ENCODE results near the gene CUEDC2.

DNA sequence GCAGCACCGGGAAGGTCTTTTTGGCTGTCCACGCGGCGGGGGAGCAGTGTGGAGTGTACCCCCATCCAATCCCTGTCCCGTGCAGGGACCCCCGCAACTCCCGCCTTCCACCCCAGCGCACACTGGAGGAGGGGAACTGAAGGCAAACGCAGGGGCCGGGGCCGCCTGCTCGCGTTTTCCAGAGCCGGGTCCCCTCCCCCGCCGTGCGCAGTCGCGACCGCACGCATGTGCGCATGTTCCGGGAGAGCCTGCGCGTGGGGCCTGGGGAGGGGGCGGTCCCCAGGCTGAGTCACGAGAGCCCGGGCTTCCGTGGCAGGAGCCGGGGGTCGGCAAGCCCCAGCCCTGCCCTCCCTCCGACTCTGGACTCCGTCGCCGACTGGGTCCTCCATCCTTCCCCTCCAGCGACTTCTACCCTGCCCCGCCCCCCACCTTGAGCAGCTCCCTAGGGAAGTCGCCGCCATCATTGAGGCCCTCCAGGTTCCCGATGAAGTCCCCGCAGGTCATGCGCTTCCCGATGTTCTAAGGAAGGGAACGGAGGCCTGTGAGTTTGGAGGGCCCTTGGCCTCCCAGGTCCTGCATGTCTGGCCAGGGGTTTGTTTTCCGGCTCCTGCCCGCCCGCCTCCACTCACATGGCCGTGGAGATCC is 21.8 kb downstream of the CUEDC2 start:
- TF ChIP-seq POLR2A (IDR thresholded peaks at IDR 0.05) (no peak), EP300 (IDR thresholded peaks at IDR 0.05) (no peak), POLR2AphosphoS5 (IDR thresholded peaks at IDR 0.05) (no peak)
- TF ChIP-seq, protein P1, sequence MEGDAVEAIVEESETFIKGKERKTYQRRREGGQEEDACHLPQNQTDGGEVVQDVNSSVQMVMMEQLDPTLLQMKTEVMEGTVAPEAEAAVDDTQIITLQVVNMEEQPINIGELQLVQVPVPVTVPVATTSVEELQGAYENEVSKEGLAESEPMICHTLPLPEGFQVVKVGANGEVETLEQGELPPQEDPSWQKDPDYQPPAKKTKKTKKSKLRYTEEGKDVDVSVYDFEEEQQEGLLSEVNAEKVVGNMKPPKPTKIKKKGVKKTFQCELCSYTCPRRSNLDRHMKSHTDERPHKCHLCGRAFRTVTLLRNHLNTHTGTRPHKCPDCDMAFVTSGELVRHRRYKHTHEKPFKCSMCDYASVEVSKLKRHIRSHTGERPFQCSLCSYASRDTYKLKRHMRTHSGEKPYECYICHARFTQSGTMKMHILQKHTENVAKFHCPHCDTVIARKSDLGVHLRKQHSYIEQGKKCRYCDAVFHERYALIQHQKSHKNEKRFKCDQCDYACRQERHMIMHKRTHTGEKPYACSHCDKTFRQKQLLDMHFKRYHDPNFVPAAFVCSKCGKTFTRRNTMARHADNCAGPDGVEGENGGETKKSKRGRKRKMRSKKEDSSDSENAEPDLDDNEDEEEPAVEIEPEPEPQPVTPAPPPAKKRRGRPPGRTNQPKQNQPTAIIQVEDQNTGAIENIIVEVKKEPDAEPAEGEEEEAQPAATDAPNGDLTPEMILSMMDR (IDR thresholded peaks at IDR 0.05): no peak

Measured in gastroesophageal sphincter (tissue), 3 donors.